ENCODE results near the gene TANK.

The TANK gene

GRCh38 chr2:161233858-161234431, 73.7 kb downstream of the TANK start:
- no peak for TF ChIP-seq CTCF (IDR thresholded peaks at IDR 0.05; ENCODE audit: low read depth, low read length)
- no peak overlapping the region for H3K4me3 ChIP-seq (ENCODE audit: low read depth, low read length)

- H3K4me3 ChIP-seq (ENCODE audit: low read depth, low read length): no peak overlapping the region
These were observed 74.4 kb downstream of the TANK start for GRCh38 chr2:161234627-161235026.

GRCh38 chr2:161237392-161238264, 77.4 kb downstream of the TANK start:
- no peak for TF ChIP-seq CTCF (IDR thresholded peaks at IDR 0.05; ENCODE audit: low read depth, low read length)
- H3K4me3 ChIP-seq (ENCODE audit: low read depth, low read length): peak overlapping the region; percentile 64

More at GRCh38 chr2:161234627-161235026, 74.4 kb downstream of the TANK start:
- no peak for TF ChIP-seq CTCF (IDR thresholded peaks at IDR 0.05; ENCODE audit: low read depth, low read length)

GRCh38 chr2:161238265-161238559, 78.0 kb downstream of the TANK start:
- H3K4me3 ChIP-seq (ENCODE audit: low read depth, low read length): peak overlapping the region; percentile 64
- TF ChIP-seq CTCF (IDR thresholded peaks at IDR 0.05; ENCODE audit: low read depth, low read length): no peak

GRCh38 chr2:161238560-161239325, 78.5 kb downstream of the TANK start:
- peak overlapping the region; percentile 64 for H3K4me3 ChIP-seq (ENCODE audit: low read depth, low read length)
- no peak for TF ChIP-seq CTCF (IDR thresholded peaks at IDR 0.05; ENCODE audit: low read depth, low read length)

DNA sequence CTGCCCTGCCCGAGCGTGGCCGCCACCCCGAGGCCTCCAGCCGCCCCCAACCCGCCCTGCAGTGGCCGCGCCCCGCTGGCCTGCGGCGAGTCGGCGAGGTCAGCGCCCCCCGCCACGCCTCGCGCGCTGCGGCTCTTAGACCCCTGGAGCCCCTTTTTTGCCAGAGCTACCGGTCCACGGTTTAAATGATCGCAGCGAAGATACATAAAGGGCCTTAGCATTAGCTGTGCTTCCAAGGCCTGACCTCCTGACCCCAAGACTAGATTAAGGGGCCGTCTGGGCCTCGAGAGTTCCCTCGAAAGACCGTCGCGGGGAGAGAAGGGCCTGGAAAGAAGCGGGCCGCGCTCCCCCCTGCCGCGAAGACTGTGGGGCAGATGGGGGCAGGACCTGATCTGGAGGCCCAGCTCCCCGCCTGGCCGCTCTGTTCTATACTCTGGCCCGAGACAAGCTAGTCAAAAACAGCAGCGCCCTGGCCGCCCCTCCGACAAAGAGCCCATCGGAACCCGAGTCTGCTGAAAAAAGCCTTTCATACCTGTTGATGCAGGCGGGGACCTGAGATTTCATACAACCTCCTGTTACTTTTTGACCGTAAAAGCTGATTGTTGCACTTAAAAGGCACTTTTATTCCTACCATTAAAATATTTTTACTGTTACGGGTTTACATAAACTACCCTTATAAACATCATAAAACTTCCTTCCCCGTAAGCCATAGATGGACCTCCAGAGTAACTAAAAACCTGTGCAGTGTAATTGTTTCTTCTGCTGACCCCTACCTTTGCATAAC, 79.3 kb downstream of the TANK start:
- no peak overlapping the region; the same call in 1 of the 2 replicates for H3K4me3 ChIP-seq (ENCODE audit: low read depth, low read length)
- no peak for TF ChIP-seq CTCF (IDR thresholded peaks at IDR 0.05; ENCODE audit: low read depth, low read length)

All from WI38 (cell line).